ENCODE data around the gene DEPDC7.

Gene DEPDC7

DNA sequence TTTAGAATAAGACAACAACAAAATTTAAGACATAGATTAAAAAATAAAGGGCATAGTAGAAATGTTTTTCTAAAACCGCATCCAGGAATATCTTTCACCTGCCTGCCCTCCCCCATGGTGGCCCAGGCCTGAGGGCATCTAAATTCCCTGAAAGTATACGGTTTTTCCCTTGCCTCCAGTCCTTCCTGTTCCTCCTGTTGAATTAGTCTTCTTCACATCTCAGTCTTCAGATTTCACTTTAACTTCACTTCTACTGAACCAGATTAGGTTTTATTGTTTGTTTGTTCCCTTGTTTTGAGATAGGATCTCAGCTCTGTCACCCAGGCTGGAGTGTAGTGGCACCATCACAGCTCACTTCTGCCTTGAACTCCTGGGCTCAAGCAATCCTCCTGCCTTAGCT lies 33.1 kb upstream of the DEPDC7 start:
- H3K4me2 ChIP-seq (ENCODE audit: low read length) = no peak overlapping the region
- no peaks in the 10 kb centered on the region for H3K9me3 ChIP-seq (ENCODE audit: control insufficient read depth, insufficient read depth, low read length)
- H3K79me2 ChIP-seq (ENCODE audit: control insufficient read depth, low read length) = no peaks in the 10 kb centered on the region
- H3K4me3 ChIP-seq (ENCODE audit: low read length) = no peak overlapping the region
- H3K4me1 ChIP-seq (ENCODE audit: control insufficient read depth, low read length) = no peaks in the 10 kb centered on the region
- H3K27me3 ChIP-seq (ENCODE audit: control insufficient read depth, low read length) = no peaks in the 10 kb centered on the region
- peaks cover 9% of the 10 kb centered on the region for H3K36me3 ChIP-seq (ENCODE audit: control insufficient read depth, low read length)
- TF ChIP-seq, protein P1, sequence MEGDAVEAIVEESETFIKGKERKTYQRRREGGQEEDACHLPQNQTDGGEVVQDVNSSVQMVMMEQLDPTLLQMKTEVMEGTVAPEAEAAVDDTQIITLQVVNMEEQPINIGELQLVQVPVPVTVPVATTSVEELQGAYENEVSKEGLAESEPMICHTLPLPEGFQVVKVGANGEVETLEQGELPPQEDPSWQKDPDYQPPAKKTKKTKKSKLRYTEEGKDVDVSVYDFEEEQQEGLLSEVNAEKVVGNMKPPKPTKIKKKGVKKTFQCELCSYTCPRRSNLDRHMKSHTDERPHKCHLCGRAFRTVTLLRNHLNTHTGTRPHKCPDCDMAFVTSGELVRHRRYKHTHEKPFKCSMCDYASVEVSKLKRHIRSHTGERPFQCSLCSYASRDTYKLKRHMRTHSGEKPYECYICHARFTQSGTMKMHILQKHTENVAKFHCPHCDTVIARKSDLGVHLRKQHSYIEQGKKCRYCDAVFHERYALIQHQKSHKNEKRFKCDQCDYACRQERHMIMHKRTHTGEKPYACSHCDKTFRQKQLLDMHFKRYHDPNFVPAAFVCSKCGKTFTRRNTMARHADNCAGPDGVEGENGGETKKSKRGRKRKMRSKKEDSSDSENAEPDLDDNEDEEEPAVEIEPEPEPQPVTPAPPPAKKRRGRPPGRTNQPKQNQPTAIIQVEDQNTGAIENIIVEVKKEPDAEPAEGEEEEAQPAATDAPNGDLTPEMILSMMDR (IDR thresholded peaks at IDR 0.05; ENCODE audit: low read depth, low read length, poor library complexity, severe bottlenecking) = no peak
- TF ChIP-seq EZH2phosphoT487 (IDR thresholded peaks at IDR 0.05; ENCODE audit: borderline replicate concordance, low read length) = no peak
- no peaks in the 10 kb centered on the region for H3F3A ChIP-seq (ENCODE audit: control insufficient read depth, insufficient read depth)
- no peaks in the 10 kb centered on the region for H3K9me2 ChIP-seq (replicated peaks; ENCODE audit: control insufficient read depth, low read length)
- no peaks in the 10 kb centered on the region for H4K20me1 ChIP-seq (ENCODE audit: control insufficient read depth, insufficient read depth, low read depth, low read length)
- no peak overlapping the region for H3K27ac ChIP-seq (ENCODE audit: low read depth, low read length)

DNA sequence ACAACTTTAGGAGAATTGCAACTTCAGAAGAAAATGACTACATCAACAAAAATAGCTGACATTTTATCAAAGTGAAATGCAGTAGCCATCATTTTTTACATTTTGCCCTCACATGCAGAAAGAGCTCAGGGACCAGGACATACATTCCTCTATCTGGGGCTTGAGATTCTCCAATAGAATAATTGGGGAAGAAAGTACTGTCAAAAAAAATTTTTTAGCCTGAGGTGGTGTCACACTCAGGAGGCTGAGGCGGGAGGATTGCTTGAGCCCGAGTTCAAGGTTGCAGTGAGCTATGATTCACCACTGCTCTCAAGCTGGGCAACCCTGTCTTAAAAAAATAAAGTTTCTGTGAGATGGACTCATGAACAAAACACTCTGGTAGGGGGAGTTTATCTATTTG lies 32.2 kb upstream of the DEPDC7 start:
- H3F3A ChIP-seq (ENCODE audit: control insufficient read depth, insufficient read depth) = no peaks in the 10 kb centered on the region
- H3K27ac ChIP-seq (ENCODE audit: low read depth, low read length) = no peak overlapping the region
- no peaks in the 10 kb centered on the region for H3K4me1 ChIP-seq (ENCODE audit: control insufficient read depth, low read length)
- H4K20me1 ChIP-seq (ENCODE audit: control insufficient read depth, insufficient read depth, low read depth, low read length) = no peaks in the 10 kb centered on the region
- TF ChIP-seq EZH2phosphoT487 (IDR thresholded peaks at IDR 0.05; ENCODE audit: borderline replicate concordance, low read length) = no peak
- H3K4me2 ChIP-seq (ENCODE audit: low read length) = no peak overlapping the region
- H3K79me2 ChIP-seq (ENCODE audit: control insufficient read depth, low read length) = no peaks in the 10 kb centered on the region
- H3K27me3 ChIP-seq (ENCODE audit: control insufficient read depth, low read length) = no peaks in the 10 kb centered on the region
- peaks cover 4% of the 10 kb centered on the region; the same call in 1 of the 2 replicates for H3K36me3 ChIP-seq (ENCODE audit: control insufficient read depth, low read length)
- H3K9me3 ChIP-seq (ENCODE audit: control insufficient read depth, insufficient read depth, low read length) = no peaks in the 10 kb centered on the region
- no peak overlapping the region for H3K4me3 ChIP-seq (ENCODE audit: low read length)
- H3K9me2 ChIP-seq (replicated peaks; ENCODE audit: control insufficient read depth, low read length) = no peaks in the 10 kb centered on the region

GRCh38 chr11:32985600-32985999 lies 30.1 kb upstream of the DEPDC7 start:
- no peak for TF ChIP-seq EZH2phosphoT487 (IDR thresholded peaks at IDR 0.05; ENCODE audit: borderline replicate concordance, low read length)
- TF ChIP-seq, protein P1 (IDR thresholded peaks at IDR 0.05; ENCODE audit: low read depth, low read length, poor library complexity, severe bottlenecking) = no peak
- Histone ChIP-seq H3K27ac (ENCODE audit: low read depth, low read length) (no peak overlapping the region), H3K9me2 (replicated peaks; ENCODE audit: control insufficient read depth, low read length) (no peaks in the 10 kb centered on the region), H3K79me2 (ENCODE audit: control insufficient read depth, low read length) (no peaks in the 10 kb centered on the region), H3F3A (ENCODE audit: control insufficient read depth, insufficient read depth) (no peaks in the 10 kb centered on the region), H3K4me3 (ENCODE audit: low read length) (no peak overlapping the region), H3K36me3 (ENCODE audit: control insufficient read depth, low read length) (no peaks in the 10 kb centered on the region), H3K4me1 (ENCODE audit: control insufficient read depth, low read length) (no peaks in the 10 kb centered on the region), H4K20me1 (ENCODE audit: control insufficient read depth, insufficient read depth, low read depth, low read length) (no peaks in the 10 kb centered on the region), H3K4me2 (ENCODE audit: low read length) (no peak overlapping the region), H3K27me3 (ENCODE audit: control insufficient read depth, low read length) (no peaks in the 10 kb centered on the region), H3K9me3 (ENCODE audit: control insufficient read depth, insufficient read depth, low read length) (no peaks in the 10 kb centered on the region)

GRCh38 chr11:32987851-32988250 lies 27.8 kb upstream of the DEPDC7 start:
- H3K36me3 ChIP-seq (ENCODE audit: control insufficient read depth, low read length) = no peaks in the 10 kb centered on the region
- H3K4me2 ChIP-seq (ENCODE audit: low read length) = no peak overlapping the region
- no peaks in the 10 kb centered on the region for H3F3A ChIP-seq (ENCODE audit: control insufficient read depth, insufficient read depth)
- H4K20me1 ChIP-seq (ENCODE audit: control insufficient read depth, insufficient read depth, low read depth, low read length) = no peaks in the 10 kb centered on the region
- TF ChIP-seq, protein P1 (IDR thresholded peaks at IDR 0.05; ENCODE audit: low read depth, low read length, poor library complexity, severe bottlenecking) = no peak
- TF ChIP-seq EZH2phosphoT487 (IDR thresholded peaks at IDR 0.05; ENCODE audit: borderline replicate concordance, low read length) = no peak
- peaks cover 14% of the 10 kb centered on the region for H3K9me3 ChIP-seq (ENCODE audit: control insufficient read depth, insufficient read depth, low read length)
- H3K4me3 ChIP-seq (ENCODE audit: low read length) = no peak overlapping the region
- no peak overlapping the region for H3K27ac ChIP-seq (ENCODE audit: low read depth, low read length)
- H3K9me2 ChIP-seq (replicated peaks; ENCODE audit: control insufficient read depth, low read length) = no peaks in the 10 kb centered on the region
- no peaks in the 10 kb centered on the region for H3K79me2 ChIP-seq (ENCODE audit: control insufficient read depth, low read length)
- peaks cover 4% of the 10 kb centered on the region; the same call in 1 of the 2 replicates for H3K27me3 ChIP-seq (ENCODE audit: control insufficient read depth, low read length)
- no peaks in the 10 kb centered on the region for H3K4me1 ChIP-seq (ENCODE audit: control insufficient read depth, low read length)

Data from DOHH2 (cell line).